ENCODE data around the gene TERB1. TPM values are rescaled to one million over a fixed set of nuclear protein-coding genes. Genes with fewer than 3 reads are reported as not detected.

TERB1 gene, protein sequence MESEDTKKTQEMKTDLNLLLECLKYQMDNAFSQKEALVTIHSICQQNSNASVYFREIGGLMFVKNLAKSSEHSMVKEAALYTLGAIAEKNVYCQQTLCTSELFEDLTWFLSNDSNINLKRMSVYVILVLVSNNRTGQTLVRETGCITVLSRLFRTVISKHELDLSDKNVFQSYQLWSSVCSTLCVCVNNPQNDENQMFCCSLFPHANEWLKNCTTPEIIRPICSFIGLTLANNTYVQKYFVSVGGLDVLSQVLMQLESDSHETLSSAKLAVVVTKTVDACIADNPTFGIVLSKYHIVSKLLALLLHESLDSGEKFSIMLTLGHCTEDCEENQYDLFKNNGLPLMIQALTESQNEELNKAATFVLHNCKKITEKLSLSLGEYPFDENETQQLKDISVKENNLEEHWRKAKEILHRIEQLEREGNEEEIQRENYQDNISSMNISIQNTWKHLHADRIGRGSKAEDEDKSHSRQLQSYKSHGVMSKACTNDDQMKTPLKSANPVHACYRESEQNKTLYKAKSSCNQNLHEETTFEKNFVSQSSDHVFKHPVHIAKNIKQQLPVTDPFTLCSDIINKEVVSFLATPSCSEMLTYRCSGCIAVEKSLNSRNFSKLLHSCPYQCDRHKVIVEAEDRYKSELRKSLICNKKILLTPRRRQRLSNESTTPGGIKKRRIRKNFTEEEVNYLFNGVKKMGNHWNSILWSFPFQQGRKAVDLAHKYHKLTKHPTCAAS
- total RNA-seq (2014; rRNA removed; shearing (Covaris generic)) = 0.11 TPM in 1 of 2 replicates, not detected in the other

DNA sequence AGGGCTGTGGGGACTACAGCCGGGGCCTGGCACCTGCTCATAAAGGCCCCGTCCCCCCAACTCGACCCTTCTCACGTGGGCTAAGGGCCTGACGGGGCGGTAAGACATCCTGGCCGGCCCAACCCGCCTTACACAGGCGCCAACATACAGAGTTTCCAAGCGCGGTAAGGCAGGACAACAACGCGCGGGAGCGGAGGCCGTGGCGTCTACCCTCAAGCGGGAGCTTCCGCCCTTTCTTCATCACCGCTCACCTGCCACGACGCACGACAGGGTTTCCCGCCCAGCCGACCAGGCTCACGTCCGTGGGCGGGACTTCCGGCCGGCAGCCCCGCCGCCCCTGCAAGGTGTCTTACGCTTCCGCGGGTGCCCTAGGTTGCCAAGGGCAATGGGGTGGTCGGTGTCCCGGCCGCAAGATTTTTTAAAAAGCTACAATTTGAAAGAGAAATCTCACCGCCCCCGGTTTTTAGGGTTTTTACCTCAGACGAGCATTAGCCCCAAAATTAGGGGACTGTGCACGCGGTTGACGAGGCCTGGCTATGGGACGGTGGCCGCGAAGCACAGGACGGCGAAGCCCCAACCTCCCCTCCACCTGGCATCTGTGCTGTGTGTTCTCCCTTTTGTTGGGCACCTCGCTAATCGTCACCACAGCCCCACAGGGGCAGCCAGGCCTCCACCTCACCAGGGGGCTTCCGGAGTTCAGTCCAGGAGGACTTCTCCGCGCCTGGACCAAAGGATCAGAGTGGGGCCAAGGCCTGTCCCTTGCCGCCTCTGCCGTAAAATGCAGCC lies at the start of gene TERB1:
Gene TERB1, minus strand, starts transcription at position 265 of the 786 bp plus-strand sequence. CDS start 4,786 bp downstream, outside the sequence.
- DNase-seq = peak; percentile 68

DNA sequence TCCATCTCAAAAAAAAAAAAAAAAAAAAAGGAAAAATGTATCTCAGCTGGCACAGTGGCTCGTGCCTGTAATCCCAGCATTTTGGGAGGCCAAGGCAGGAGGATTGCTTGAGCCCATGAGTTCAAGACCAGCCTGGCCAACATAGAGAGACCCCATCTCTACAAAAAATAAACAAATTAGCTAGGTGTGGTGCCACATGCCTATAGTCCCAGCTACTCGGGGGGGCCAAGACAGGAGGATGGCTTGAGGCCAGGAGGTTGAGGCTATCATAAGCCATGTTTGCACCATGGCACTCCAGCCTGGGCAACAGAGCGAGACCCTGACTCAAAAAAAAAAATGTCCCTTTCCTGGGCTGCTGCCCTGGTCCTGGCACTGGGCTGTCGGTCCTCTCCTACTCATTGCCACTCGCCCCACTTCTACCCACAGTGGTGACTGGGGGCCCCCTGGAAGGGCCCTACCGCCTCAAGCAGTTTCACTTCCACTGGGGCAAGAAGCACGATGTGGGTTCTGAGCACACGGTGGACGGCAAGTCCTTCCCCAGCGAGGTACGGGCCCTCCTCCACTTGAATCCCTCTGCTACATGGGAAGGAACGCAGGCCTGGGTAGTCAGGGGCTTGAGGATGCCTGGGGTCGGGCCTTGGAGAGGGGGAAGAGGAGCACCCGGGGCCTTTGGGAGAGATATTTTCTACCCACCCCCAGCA lies 48.9 kb upstream of the TERB1 start:
- Histone ChIP-seq H3K27me3 (ENCODE audit: control insufficient read depth, insufficient read depth, low read length) (peaks cover 21% of the 10 kb centered on the region), H3K36me3 (replicated peaks; ENCODE audit: control insufficient read depth, insufficient read depth, low read length) (no peaks in the 10 kb centered on the region), H3K4me3 (ENCODE audit: insufficient read depth, low read depth, low read length) (no peak overlapping the region)
- DNase-seq = no peak

More for the DNA sequence above, at the start of gene TERB1:
- Histone ChIP-seq H3K27me3 (ENCODE audit: control insufficient read depth, insufficient read depth, low read length) (no peaks in the 10 kb centered on the region), H3K4me3 (ENCODE audit: insufficient read depth, low read depth, low read length) (no peak within 1 kb of the TSS), H3K36me3 (replicated peaks; ENCODE audit: control insufficient read depth, insufficient read depth, low read length) (peaks cover 12% of the 10 kb centered on the region)

DNA sequence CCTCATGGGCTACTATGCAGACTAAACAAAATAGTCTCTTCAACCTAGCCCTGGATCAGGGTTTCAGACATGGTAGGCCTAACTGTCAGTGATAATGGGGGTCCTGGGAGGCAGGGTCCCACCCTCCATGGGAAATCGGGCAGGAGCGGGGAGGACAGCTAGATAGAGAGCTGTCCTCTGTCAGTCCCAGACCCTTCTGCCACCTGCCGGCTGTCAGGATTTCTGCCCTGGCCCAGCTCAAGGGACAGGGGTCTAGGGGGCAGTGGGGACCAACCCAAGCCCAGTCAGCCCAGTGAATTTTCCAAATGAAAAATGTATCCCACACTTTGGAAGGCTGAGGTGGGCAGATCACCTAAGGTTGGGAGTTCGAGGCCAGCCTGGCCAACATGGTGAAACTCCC lies 48.2 kb upstream of the TERB1 start:
- DNase-seq = peak; percentile 65
- no peaks in the 10 kb centered on the region for H3K36me3 ChIP-seq (replicated peaks; ENCODE audit: control insufficient read depth, insufficient read depth, low read length)
- H3K4me3 ChIP-seq (ENCODE audit: insufficient read depth, low read depth, low read length) = no peak overlapping the region
- peaks cover 28% of the 10 kb centered on the region for H3K27me3 ChIP-seq (ENCODE audit: control insufficient read depth, insufficient read depth, low read length)

DNA sequence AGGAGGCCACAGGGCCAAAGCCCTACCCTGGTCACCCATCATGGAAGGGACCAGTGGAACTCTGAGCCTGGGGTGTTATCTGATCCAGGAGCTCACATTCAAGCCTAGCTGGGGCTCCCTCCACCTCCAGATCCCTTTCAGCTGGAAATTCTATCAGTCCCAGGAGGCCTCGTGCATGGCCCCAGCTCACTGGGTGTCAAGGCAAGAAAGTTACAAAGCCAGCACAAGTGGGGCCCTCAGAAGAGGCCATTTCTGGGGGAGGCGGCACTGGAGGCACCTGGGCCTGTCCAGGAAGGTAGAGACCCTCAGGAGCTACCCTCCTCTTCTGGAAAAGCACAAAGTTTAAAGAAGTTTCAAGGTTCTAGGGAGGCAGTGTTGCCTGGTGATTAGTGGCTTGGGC lies 47.6 kb upstream of the TERB1 start:
- Histone ChIP-seq H3K4me3 (ENCODE audit: insufficient read depth, low read depth, low read length) (no peak overlapping the region), H3K27me3 (ENCODE audit: control insufficient read depth, insufficient read depth, low read length) (peaks cover 33% of the 10 kb centered on the region), H3K36me3 (replicated peaks; ENCODE audit: control insufficient read depth, insufficient read depth, low read length) (no peaks in the 10 kb centered on the region)
- DNase-seq = peak; percentile 31

DNA sequence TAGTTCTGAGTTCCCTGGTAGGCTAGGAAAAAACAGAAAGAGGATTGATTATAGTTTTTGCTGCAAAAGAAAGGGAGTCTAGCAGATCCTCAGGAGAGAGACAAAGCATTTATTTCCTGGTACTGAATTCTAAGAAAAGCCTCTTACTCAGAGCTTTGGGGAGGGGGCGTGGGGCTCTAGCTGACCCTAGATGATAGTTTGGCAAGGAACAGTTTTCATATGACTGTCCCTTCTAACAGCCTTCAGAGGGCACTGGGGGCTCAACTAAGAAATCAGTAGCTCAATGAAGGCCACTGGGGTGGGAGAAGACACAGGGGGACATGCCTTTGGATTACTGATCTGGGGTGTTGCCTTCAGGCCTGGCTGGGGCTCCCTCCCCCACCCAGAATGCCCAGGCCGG lies 46.8 kb upstream of the TERB1 start:
- Histone ChIP-seq H3K36me3 (replicated peaks; ENCODE audit: control insufficient read depth, insufficient read depth, low read length) (no peaks in the 10 kb centered on the region), H3K4me3 (ENCODE audit: insufficient read depth, low read depth, low read length) (no peak overlapping the region), H3K27me3 (ENCODE audit: control insufficient read depth, insufficient read depth, low read length) (peaks cover 42% of the 10 kb centered on the region)
- peak; percentile 9 for DNase-seq

DNA sequence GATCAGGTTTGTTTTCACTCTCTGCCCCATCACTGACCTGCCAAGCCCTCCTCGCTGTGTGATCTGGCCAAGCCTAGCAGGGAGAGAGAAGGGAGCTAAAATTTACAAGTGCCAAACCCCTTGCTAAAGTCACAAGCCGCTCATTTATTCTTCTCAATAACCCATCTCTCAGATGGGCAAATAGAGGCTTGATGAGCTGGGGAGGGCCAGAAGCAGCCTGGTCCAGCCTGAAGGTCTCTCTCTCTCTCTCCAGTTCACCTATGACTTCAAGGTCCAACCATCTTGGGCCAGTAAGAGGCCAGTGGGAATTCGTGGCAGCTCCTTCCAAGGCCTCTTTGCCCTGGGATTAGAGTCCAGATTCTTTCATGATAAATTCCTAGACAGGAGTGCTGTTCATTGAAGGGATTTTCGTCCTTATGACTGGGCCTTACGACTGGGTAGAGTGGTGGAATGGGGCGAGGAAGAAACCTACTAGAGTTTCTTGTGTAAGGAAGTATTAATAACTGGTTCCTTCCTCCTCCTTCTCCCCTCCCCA lies 46.2 kb upstream of the TERB1 start:
- Histone ChIP-seq H3K36me3 (replicated peaks; ENCODE audit: control insufficient read depth, insufficient read depth, low read length) (no peaks in the 10 kb centered on the region), H3K27me3 (ENCODE audit: control insufficient read depth, insufficient read depth, low read length) (peaks cover 47% of the 10 kb centered on the region), H3K4me3 (ENCODE audit: insufficient read depth, low read depth, low read length) (no peak overlapping the region)
- DNase-seq = no peak

DNA sequence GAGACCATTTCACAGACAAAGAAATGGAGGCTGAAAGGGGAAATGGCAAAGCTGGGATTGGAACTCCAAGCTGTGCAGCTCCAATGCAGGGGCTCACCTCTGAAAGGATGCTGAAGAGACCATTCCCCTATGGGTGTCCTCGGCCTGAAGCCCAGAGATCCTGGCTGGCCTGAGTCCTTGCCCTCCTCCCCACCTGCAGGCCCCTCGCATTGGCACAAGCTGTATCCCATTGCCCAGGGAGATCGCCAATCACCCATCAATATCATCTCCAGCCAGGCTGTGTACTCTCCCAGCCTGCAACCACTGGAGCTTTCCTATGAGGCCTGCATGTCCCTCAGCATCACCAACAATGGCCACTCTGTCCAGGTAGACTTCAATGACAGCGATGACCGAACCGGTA lies 45.4 kb upstream of the TERB1 start:
- H3K27me3 ChIP-seq (ENCODE audit: control insufficient read depth, insufficient read depth, low read length) = peaks cover 51% of the 10 kb centered on the region
- no peaks in the 10 kb centered on the region for H3K36me3 ChIP-seq (replicated peaks; ENCODE audit: control insufficient read depth, insufficient read depth, low read length)
- DNase-seq = no peak
- no peak overlapping the region for H3K4me3 ChIP-seq (ENCODE audit: insufficient read depth, low read depth, low read length)

DNA sequence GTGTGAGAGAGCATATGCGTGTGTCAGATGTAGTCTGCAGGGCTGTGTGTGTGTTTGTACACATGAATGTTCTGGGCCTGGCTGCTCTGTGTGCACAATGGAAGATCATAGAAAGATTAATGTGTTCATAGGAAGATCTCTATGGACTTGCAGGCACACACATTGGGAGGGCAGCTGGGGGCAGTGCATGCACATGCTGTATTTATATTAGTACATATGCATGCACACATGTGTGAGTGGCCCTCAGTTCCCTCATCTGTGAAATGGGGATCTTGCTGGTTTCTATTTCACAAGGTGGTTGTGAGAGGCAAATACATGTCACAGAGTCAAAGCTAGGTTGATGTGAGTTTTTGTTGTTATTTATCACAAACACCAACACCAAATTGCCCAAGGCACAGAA lies 44.9 kb upstream of the TERB1 start:
- H3K27me3 ChIP-seq (ENCODE audit: control insufficient read depth, insufficient read depth, low read length) = peaks cover 51% of the 10 kb centered on the region
- H3K4me3 ChIP-seq (ENCODE audit: insufficient read depth, low read depth, low read length) = no peak overlapping the region
- no peak for DNase-seq
- no peaks in the 10 kb centered on the region for H3K36me3 ChIP-seq (replicated peaks; ENCODE audit: control insufficient read depth, insufficient read depth, low read length)

DNA sequence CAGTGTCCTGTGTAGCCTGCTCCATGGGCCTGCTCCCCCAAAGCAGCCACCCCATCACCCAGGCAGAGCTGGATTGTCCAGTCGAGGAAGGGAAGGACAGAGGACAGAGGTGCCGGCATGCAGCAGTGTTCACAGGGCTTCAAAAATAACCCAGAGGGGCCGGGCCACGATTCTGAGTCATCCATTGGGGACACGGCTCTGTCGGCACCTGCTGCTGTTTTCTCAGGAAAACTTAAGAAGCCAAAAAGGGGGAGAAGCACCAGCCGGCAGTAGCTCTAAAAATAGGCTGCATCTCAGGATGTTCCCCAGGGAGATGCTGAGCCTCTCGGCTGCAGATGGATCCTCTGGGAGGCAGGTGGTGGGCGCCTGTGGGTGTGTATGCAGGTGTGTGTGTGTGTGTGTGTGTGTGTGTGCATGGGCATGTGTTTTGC lies 44.4 kb upstream of the TERB1 start:
- DNase-seq = peak; percentile 51
- Histone ChIP-seq H3K36me3 (replicated peaks; ENCODE audit: control insufficient read depth, insufficient read depth, low read length) (no peaks in the 10 kb centered on the region), H3K4me3 (ENCODE audit: insufficient read depth, low read depth, low read length) (no peak overlapping the region), H3K27me3 (ENCODE audit: control insufficient read depth, insufficient read depth, low read length) (peaks cover 51% of the 10 kb centered on the region)

DNA sequence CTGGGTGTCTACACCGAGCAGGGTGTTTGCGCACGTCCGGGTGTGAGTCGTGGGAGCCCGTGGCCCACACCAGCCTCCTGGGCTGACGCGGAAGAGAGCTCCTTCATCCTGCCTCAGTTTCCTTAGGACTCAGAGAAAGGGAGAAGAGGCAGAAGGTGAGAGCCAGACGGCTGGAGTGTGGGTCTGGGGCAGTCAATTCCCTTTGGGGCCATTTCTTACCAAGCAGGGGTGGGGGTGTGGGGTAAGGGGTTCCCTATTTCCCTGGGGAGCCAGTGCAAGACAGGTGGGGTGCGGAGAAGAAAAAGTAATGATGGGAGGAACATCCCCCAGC lies 43.7 kb upstream of the TERB1 start:
- peaks cover 51% of the 10 kb centered on the region for H3K27me3 ChIP-seq (ENCODE audit: control insufficient read depth, insufficient read depth, low read length)
- peak overlapping the region; percentile 66 for H3K4me3 ChIP-seq (ENCODE audit: insufficient read depth, low read depth, low read length)
- H3K36me3 ChIP-seq (replicated peaks; ENCODE audit: control insufficient read depth, insufficient read depth, low read length) = no peaks in the 10 kb centered on the region
- peak; percentile 47 for DNase-seq

DNA sequence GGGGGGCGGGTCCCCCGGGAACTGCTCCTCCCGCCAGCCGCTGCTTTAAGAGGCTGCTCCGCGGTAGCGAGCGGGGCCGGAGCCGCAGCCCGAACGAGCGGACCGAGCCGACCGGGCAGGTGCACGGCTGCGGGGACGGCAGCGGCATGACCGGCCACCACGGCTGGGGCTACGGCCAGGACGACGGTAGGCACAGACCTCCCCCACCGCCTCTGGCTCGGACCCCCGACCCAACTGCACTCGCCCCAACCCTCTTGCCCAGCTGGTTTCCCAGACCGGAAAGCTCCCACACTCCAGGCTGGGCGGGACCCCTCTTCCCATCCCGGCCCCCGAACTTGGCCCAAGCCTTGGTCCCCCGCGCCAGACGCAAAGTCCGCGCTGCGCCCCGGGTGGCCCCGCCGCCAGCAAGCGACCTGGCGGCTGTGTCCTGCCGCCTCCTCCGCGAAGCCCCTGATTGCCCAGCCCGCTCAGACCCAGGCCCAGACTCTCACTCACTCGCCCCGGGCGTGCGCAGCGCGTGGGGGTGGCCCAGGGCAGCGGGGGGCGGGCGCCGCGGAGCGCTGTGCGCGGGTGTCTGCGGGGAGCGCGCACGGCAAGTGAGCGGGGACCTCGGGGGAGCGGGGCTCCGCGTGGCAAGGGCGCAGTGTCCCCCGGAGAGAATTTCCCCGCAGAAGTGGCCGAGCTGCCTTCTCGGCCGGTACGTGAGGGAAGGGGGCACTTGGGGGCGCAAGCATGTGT lies 43.1 kb upstream of the TERB1 start, which contains the start of gene CA7:
Gene CA7, plus strand, starts transcription at position 73 of the 738 bp plus-strand sequence. Its CDS starts 74 bp downstream, at position 147.
- DNase-seq = peak; percentile 92
- Histone ChIP-seq H3K4me3 (ENCODE audit: insufficient read depth, low read depth, low read length) (peak within 1 kb of the TSS; percentile 66), H3K27me3 (ENCODE audit: control insufficient read depth, insufficient read depth, low read length) (peaks cover 51% of the 10 kb centered on the region), H3K36me3 (replicated peaks; ENCODE audit: control insufficient read depth, insufficient read depth, low read length) (no peaks in the 10 kb centered on the region)

DNA sequence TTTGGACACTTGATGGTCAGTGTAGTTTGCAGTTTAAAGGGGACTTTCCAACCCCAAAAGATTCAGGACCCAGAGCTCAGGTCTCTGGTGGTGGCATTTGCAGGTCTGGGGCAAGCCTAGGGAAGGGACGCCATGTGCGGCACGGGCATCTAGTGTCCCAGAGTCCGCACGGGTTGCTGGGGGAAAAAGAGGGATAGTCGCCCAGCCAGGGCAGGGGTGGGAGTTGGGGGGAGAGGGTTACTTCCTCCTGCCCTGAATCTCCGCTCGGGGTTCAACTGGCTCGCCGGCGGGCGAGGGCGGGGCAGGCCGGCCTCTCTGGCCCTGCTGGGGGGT lies 42.6 kb upstream of the TERB1 start:
- Histone ChIP-seq H3K27me3 (ENCODE audit: control insufficient read depth, insufficient read depth, low read length) (peaks cover 51% of the 10 kb centered on the region), H3K4me3 (ENCODE audit: insufficient read depth, low read depth, low read length) (peak overlapping the region; percentile 66), H3K36me3 (replicated peaks; ENCODE audit: control insufficient read depth, insufficient read depth, low read length) (no peaks in the 10 kb centered on the region)
- DNase-seq = no peak

DNA sequence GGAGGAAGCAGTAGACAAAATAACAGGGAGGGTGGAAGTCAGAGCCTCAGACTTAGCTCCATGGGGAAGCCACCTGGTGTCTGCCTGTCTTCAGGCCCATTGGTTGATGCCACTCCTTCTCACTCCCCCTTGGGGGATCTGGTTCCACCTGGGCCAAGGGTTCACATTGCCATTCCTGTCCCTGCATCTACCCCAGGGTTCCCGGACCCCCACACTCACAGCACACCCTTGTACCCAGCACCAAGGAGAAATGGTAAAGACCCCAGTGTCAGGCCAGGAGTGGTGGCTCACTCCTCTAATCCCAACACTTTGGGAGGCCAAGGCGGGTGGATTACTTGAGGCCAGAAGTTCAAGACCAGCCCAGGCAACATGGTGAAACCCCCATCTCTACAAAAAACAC lies 41.8 kb upstream of the TERB1 start:
- no peak overlapping the region for H3K4me3 ChIP-seq (ENCODE audit: insufficient read depth, low read depth, low read length)
- DNase-seq = peak; percentile 39
- H3K36me3 ChIP-seq (replicated peaks; ENCODE audit: control insufficient read depth, insufficient read depth, low read length) = no peaks in the 10 kb centered on the region
- H3K27me3 ChIP-seq (ENCODE audit: control insufficient read depth, insufficient read depth, low read length) = peaks cover 51% of the 10 kb centered on the region

Data from H7 (cell line).